Suppressor macrophage treated with lipopolysaccharide for 1 hour (primary cell): ENCODE measurements around the gene RRM1.
"Not testable (repeated sequence)": the region's sequence is repeated elsewhere in the genome, so short reads cannot be mapped to it uniquely, and the experiment has no call there.

Experiments
- DNase-seq, 3 donors: peaks; one replicate each; pipeline ENCODE4 v3.0.0-alpha.2; 2020 to 2022

Gene RRM1

DNA sequence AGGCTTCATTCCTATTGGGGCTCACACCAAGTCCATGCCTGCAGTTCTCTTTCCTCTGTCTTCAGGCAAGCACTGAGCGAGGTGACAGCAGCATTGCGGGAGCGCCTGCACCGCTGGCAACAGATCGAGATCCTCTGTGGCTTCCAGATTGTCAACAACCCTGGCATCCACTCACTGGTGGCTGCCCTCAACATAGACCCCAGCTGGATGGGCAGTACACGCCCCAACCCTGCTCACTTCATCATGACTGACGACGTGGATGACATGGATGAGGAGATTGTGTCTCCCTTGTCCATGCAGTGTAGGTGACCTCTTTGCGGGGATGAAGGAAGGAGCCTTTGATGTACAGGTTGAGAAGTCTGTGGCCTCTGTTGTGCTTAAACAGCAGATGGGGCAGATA, 11.4 kb upstream of the RRM1 start:
- no peak for DNase-seq

DNA sequence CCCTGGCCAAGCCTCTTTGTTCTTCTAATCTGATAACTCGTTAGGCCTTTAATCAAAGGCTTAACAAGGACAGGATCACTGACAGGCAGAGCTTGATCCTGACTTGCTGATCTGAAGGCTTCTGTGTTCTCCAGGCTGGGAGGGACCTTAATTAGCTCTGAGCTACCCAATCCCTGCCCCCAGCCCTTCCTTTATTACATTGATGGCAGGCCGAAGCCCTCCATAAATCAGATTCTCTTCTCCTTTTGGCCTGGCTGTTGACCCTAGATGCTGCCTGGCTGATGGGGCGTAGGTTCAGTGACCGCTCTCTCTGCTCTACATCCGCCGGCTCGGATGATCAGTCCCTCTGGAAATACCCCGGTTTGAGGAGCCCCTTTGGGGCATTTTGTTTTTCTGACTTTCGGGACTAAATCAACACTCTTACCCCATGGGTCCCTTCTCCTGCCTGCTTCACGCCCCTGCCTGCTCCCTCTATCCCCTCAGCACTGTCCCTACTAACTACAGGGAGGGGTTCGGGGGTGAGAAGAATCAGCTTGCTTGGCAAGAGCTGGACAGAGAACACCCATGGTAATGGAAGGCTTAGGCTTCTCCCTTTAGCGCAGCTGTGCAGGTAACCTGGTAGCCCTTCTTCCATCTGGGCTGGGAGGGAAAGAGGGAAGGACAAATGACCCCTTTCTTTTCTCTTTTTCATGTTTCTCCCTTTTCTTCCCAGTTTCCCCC, 10.0 kb upstream of the RRM1 start:
- DNase-seq, result no peak

DNA sequence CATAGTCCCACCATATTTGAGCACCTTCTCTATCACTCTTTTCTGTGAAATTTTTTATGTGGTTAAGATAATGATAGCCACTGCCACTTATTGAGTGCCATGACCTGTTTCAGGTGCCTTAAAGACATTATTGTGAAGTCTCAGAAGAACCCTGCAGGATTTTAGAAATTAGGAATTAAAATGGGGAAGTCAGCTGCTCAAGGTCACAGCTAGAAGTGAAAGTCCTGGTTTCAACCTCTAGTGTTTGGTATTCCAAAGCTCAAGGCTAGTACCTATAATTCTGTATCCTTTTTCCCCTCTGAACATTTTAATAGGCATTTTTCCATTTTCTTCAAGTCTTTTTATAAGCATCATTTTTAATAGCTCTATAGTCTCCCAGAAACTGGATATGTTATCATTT, 9.0 kb upstream of the RRM1 start:
- peak in 1 of 3 donors; percentile 17 for DNase-seq

DNA sequence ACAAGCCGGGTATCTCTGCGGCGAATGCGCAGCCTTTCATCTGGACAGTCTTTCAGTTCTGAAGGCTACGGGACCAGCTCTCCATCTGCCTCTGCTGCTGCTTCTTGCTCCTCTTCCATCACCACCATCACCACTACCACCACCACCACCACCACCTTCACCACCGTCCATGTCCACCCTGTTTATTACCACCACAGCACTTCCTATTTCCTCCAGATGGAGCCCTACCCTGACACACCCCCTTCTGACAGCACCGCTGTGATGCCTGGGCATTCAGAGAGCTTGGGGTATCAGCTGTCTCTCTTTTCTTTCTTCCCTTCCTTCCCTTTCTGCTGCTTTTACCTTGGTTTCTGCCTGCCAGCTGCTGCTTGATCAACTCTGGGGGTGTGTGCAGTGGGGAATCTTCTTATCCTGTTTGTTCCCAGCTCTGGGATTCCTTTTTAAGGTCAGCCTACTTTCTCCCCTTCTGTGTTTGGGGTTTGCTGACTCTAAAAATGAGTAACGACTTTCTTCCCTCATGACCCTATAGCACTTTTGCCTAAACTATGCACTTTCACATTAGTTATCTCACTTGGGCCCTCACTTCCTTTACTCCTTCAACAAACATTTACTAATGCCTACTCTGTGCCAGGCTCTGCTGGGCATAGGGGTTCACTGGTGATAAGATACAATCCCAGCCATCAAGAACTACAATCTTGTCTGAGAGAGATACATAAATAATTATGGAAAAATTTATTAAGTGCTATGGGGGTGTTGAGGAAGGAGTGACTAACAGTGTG, 7.8 kb upstream of the RRM1 start:
- DNase-seq, result no peak

DNA sequence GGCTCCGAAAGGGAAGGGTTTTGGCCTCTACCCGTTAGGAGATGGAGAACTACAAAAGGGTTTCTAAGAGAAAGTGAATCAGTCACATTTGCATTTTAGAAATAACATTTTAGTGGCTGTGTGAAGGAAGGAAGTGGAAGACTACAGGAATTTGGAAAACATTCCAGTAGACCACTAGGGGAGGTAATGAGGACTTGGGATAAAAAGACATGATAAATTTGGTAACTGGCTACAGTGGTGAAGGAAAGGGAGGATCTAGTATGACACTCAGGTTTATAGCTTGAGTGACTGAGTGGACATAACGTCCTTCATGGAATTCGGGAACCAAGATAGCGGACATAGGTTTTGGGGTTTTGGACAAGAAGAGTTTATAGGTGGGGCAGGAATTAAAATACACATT, 7.0 kb upstream of the RRM1 start:
- no peak for DNase-seq

DNA sequence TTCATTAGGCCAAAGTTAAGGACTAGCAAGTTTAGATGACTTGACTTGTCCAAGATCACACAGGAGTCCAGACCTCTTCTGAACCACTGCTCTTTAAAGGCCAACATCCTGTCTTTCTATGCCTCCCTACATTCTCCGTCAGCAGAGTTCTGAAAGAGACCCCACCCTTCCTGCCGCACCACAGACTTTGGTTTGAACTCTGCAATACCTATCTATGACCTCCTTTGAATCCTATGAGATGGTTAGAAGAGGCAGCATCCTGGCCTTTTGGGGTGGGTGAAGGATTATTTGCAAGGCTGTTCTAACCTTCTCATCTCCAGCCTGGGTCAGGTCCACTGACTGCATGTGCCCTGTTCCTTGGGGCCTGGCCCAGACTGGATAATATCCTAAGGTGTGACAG, 4.3 kb upstream of the RRM1 start:
- DNase-seq, result no peak

DNA sequence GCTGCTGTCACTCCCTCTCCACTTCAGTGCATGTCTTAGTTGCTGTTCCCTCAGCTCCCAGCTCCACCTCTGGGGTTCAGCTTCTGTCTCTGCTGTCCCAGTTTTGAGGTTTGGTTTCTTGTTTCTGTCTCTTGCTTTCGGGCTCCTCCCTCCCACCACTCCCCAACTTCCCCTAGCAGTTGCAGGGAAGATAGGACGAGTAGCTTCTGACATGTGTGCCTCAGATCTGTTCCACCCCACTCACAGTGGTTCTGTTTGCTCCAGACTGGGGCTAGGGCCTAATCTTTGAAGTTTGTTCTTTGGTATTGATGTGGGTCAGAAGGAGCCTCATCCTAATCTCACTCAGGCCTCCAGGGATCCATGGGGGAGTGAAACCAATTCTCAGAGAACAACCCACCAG, 2.6 kb upstream of the RRM1 start:
- DNase-seq, result peak; percentile 52 to 61 (median 55)

DNA sequence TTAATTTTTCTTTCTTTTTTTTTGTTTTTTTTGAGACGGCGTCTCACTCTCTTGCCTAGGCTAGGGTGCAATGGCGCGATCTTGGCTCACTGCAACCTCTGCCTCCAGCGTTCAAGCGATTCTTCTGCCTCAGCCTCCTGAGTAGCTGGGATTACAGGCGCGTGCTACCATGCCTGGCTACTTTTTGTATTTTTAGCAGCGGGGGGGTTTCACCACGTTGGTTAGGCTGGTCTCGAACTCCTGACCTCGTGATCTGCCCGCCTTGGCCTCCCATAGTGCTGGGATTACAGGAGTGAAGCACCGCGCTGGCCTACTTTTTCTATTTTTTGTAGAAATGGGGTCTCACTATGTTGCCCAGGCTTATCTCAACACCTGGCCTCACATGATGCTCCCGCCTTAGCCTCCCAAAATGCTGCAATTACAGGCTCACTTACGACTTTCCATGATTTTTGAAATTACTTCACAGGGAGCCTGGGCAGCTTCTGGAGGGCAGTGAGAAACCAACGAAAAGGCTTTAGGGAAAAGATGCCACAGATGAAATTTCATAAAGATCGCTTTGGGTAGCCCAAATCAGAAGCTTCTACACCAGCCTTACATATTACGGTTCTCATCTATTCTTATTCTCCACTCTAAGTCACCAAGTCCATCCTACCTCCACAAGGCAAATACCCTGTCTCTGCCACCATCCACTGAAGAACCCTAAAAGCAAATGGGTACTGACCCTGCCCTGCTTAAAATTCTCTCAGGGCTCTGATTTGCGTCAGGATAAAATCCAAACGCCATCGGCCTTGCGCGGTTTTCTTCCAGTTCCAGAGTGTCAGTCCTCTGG, 866 bp upstream of the RRM1 start:
- DNase-seq, result no peak

DNA sequence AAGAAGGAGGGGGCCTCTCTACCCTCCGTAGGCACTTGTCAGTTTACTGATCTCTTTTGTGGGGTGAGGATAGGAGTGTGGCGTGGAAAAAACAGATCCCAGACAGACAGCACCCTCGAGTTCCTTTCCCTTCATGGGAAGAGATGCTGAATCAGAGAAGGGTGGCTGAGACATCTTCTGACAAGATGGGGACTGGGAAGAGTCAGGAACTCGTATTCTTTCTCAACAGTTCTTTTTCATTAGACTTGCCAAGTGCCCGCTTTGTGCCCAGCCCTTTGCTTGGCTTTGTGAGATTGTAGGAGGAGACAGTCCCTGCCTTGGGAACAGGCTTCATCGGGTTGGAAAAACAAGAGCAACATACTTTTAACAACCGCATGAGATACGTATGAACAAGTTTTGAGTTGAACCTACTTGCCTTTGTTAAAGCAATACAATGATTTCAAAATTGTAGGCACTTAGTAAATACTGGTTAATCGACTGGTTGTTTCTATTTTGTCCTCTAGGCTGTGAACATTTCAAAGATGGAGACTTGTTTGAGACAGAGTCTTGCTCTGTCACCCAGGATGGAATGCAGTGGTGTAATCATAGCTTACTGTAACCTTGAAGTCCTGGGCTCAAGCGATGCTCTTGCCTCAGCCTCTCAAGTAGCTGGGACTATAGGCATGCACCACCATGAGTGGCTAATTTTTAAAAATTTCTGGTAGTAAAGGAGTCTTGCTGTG, 1.1 kb downstream of the RRM1 start:
- peak in 1 of 3 donors; percentile 25 for DNase-seq

DNA sequence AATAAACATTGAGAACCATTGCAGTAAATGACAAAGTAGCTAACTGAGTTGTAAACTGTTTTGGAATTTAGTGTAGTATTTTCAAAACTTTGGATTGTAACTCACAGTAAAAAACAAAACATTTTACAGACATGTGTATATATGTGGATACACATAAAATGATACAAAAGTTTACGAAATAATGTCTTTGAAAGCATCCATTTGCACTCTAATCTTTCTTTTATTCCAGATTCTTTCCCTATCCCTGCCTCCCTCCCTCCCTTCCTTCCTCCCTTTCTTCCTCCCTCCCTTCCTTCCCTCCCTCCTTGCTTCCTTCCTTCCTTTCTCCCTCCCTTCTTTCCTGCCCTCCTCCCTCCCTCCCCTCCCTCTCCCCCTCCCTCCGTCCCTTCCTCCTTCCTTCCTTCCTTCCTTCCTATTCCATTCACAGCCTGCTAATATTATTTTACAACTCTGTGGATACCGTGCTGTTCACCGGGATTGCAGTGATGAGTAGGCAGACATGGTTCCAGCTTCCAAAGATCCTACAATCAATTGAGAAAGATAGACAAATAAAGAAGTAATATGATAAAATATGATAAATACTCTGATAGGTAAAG, 3.5 kb downstream of the RRM1 start:
- DNase-seq, result no peak

DNA sequence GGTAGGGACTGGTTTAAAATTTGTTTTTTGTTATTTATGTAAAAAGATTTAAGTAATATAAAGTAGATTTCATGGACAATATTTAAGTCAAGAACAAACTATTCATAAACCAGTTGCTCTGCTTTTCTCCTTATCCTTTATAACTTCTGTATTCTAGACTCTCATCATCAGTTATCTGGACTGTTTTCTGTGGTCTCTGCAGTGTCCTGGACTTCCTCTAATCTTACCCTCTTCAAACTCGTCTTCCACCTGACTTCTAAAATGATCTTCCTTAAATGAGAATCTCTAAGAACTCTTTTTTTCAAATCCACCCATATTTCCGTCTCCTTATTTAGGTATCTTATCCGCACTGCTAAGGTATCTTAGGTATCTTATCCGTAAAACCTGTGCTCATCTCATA, 8.1 kb downstream of the RRM1 start:
- DNase-seq, result peak in 1 of 3 donors; percentile 6

DNA sequence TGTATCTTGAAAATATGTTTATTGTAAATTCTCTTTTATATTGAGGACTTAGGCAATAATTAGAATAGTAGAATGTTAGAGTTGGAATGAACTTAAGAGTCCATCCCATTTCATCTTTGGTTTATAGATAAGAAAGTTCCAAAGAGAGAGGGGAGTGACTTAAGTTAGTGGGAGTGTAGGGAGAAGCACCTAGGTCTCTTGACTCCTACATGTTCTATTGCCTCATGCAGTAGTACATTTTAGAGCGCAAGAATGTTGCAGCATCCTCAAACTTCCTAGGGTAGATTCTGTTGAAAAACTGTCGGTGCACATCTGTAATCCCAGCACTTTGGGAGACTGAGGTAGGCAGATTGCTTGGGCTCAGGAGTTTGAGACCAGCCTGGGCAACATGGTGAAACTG, 8.7 kb downstream of the RRM1 start:
- no peak for DNase-seq

DNA sequence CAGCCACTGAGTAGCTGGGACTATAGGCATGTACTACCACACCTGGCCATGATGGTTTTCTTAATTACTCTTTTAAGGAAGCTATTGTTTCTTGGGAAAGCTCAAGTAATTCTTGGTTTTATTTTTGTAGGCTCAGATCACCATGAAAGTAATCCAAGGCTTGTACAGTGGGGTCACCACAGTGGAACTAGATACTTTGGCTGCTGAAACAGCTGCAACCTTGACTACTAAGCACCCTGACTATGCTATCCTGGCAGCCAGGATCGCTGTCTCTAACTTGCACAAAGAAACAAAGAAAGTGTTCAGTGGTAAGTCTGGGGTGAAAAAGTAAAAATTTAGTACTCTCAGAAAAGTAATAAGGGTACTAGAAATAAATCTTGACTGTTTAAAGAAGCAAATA, 11.3 kb downstream of the RRM1 start:
- no peak for DNase-seq

DNA sequence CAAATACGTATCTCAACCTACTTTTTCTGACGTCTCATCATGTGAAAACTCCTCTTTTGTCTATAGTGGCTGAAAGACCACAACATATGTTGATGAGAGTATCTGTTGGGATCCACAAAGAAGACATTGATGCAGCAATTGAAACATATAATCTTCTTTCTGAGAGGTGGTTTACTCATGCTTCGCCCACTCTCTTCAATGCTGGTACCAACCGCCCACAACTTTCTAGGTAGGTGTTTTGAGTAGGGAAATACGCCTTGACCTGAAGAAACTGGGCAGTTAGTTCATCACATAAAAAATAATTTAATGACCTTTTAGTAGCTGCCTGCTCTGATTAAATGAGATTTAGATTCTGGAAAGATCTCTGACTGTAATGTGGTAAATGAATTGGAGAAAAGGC, 17.2 kb downstream of the RRM1 start:
- DNase-seq, result no peak

DNA sequence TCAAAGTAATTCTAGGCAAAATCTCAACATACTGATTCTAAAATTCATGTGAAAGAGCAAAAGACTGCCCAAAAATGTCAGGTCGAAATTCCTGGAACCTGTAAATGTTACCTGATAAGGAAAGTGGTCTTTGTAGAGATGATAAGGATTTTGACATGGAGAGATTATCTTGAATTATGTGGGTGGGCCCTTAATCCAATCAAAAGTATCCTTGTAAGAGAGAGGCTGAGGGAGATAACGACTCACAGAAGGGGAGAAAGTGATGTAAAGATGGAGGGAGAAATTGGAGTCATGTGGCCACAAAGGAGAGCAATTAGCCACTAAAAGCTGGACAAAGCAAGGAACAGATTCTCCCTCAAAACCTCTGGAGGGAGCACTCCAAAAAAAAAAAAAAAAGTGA, 20.5 kb downstream of the RRM1 start:
- no peak for DNase-seq

DNA sequence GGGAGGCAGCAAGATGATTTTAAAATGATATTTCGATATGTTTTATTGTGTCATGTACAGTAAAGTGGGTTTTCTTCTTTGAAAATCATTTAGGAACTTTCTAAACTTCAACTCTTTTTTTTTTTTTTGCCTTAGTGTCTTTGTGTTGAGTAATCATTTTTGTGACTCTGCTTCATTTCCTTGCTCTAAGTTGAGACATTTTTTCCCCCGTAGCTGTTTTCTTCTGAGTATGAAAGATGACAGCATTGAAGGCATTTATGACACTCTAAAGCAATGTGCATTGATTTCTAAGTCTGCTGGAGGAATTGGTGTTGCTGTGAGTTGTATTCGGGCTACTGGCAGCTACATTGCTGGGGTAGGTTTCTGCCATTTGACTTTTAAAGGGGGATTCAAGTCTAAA, 23.5 kb downstream of the RRM1 start:
- no peak for DNase-seq

DNA sequence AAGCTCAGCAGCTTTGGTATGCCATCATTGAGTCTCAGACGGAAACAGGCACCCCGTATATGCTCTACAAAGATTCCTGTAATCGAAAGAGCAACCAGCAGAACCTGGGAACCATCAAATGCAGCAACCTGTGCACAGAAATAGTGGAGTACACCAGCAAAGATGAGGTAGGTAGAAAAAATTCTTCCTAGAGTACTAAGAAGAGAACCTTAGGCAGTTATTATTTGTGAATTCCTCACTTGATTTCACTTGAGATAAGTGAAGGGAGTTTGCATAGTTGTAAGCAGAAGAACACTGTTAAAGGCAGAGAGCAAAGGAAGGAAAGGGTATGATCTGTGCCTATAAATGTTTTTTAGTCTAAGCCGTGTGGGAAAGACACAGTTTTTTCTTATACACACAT, 28.6 kb downstream of the RRM1 start:
- no peak for DNase-seq

DNA sequence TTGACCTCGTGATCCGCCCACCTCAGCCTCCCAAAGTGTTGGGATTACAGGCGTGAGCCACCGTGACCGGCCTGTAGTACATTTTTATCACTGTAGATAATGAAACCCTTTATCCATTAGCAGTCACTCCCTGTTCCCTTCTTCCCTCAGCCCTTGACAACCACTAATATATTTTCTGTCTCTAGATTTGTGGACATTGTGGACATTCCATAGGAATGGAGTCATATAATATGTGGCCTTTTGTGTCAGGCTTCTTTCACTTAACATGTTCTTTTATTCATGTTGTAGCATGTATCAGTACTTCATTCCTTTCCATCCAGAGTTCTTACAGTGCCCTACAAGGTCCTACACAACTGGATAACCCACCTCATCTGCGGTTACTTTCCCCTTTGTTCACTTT, 30.5 kb downstream of the RRM1 start:
- DNase-seq, result no peak

DNA sequence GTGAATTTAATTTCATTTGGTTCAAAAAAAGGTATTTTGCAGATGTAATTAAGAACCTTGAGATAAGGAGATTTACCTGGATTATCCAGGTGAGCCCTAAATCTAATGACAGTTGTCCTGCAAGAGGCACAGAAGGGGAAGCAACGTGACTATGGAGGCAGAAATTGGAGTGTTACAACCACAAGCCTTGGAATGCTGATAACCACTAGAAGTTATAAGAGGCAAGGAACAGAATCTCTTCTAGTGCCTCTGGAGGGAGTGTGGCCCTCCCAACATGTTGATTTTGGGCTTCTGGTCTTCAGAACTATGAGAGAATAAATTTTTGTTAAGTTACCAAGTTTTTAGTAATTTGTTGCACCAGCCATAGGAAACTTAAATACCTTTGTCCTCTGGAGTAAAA, 32.8 kb downstream of the RRM1 start:
- no peak for DNase-seq

DNA sequence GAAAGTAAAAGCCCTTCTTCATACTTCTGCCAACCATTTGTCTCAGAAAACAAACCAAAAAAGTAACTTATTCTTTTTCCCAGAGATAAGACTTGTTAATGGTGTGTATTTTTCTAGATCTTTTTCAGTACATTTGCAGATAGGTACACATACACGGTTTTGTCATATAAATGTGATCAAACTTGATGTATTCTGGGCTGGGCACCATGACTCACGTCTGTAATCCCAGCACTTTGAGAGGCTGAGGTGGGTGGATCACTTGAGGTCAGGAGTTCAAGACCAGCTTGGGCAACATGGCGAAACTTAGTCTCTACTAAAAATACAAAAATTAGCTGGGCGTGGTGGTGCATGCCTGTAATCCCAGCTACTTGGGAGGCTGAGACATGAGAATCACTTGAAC, 35.6 kb downstream of the RRM1 start:
- DNase-seq, result not testable (repeated sequence)

DNA sequence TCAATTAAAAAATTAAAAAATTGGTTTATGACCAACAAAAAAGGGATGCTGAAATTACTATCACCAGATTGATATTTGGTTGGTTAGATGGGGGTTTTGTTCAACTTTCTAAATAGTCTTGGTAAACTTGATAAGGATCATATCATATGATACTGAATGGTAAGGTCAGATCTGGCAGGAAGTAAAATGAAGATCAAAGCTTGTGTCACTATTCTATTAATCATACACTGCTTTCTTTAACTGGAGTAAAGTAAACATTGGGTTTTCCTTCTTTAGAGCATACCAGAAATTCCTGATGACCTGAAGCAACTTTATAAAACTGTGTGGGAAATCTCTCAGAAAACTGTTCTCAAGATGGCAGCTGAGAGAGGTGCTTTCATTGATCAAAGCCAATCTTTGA, 40.2 kb downstream of the RRM1 start:
- no peak for DNase-seq

DNA sequence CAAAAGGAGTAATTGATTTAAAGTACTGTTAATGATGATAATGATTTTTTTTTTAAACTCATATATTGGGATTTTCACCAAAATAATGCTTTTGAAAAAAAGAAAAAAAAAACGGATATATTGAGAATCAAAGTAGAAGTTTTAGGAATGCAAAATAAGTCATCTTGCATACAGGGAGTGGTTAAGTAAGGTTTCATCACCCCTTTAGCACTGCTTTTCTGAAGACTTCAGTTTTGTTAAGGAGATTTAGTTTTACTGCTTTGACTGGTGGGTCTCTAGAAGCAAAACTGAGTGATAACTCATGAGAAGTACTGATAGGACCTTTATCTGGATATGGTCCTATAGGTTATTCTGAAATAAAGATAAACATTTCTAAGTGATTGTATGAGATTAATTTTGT, 43.9 kb downstream of the RRM1 start:
- no peak for DNase-seq
